GOT3 (cell line): ENCODE results near the gene FANK1.

ENCODE experiments used
- DNase-seq: peaks from one replicate; lab custom pipeline; 2025; ENCODE audit warnings: mixed read lengths; lab: John Stamatoyannopoulos, UW

The FANK1 gene

DNA sequence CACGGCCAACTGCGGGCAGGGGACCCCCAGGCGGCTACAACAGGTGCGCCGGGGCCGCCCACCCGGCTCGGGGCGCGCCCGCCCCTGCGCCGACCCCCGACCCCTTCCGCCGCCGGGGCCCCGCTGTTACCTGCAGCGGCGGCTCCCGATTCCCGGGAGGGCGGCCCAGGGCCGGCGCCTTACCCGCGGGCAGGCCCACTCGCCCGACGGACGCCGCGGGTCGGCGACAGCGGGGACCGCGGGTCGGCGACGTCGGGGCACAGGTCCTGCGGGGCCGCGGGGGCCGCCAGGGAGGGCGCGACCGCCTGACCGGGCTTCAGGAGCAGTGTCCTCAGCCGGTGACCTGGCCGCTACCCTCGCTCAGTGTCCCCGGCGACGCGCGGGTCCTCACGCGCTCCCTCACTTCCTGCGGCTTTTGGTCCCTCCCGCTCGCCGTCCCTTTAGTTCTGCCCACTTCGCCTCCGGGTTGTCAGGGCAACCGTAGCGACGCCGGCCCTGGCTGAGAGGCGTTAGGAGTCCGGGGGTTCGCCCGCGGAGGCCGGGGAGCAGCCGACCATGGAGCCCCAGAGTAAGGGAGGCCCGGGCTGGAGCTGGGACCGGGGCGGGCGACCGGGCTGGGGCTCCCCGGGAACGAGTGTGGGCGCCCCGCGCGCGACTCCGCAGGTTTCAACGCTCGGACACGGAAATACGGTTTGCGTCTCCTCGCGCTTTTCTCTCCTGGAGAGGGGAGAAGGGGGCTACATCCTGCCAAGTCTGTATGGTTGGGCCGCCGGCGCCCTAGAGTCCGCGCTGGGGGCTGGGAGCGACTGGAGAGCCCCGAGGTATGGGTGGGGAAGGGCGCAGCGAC is at the start of gene FANK1:
FANK1 (plus strand) TSS at position 477 of the 847 bp plus-strand sequence; CDS start at position 556, 79 bp downstream.
- peak; percentile 26 for DNase-seq

- DNase-seq, result no peak
These were observed 49.5 kb upstream of the FANK1 start for GRCh38 chr10:125846894-125847293.

GRCh38 chr10:125848371-125848770 is 48.0 kb upstream of the FANK1 start:
- DNase-seq, result no peak

- no peak for DNase-seq
These were observed 47.5 kb upstream of the FANK1 start for GRCh38 chr10:125848857-125849256.

DNA sequence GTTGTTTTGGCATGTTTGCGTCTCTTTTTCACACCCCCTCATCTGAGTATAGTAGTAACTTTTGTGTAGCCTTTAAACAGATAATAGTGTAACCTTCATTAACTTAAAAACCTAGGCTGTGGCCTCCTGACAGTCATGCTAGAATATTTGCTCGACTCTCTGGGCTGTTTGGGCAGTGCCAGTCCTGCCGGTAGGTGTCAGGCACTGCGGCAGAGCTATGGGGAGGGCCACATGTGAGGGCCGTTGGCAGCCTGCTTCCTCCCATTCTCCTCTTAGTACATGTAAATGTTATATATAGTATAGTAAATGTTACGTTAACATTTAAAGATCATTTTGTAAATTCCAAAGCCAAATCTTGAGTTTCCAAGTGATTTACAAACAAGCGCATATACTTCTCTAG is 46.9 kb upstream of the FANK1 start:
- no peak for DNase-seq

DNA sequence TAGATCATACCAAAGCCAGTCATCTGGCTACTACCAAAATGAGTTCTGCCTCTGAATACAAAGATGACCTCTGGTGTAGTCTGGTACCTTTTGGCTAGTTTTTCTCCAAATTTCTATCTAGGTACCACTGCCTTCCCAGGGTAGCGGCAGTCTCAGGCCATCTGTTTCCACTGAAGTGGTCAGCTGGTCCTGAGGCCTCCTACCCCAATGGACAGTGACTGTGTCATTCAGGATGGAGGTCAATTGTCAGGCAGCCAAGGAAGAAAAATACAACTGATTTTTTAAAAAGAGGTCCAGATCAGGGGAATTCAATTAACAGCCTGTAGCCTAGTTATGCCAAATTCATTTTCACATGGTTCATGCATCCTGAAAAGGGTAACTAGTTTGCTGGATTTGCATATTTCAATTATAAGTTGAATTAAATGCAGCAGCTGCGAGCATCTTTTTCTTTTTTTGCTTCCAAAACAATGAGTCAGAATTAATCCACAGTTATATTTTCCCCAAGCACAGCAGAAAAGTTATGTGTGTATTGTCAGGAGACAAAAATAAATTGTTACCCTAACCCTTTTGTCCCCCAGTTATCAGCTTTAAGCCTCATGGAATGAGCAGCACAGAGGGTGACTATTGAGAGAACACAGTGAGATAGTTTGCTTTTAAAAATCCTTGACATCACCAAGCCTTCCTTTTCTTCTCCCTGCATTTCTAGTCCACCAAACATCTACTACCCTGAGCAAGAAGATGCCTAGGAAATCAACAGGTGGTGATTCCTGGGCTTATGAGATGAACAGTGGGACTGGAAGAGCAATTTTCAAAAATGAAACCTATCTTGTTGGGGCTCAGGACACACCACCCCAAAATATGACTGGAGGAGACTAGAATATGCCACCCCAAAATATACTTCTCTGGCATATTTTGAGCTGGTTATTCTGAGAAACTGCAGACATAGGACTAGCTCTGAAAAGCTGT is 45.3 kb upstream of the FANK1 start:
- DNase-seq, result no peak

DNA sequence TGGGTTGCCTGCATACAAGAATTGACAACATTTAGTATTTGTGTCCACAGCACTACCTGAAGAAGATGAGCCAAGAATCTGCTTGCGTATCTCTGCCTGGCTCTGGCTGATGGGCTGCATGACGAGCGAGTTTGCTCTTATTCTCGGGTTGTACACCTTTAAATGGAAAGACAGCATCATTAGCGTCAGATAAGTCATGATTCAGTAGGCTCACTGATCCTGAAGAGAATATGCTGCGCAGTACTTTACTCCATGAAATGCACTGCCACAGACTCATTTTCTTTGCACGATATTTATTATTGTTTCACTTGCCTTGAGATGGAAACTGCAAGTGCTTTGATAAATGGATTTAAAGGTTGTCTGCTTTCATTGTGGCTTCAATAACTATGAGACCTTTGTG is 43.9 kb upstream of the FANK1 start:
- no peak for DNase-seq

GRCh38 chr10:125857185-125857760 is 39.1 kb upstream of the FANK1 start:
- DNase-seq, result no peak

DNA sequence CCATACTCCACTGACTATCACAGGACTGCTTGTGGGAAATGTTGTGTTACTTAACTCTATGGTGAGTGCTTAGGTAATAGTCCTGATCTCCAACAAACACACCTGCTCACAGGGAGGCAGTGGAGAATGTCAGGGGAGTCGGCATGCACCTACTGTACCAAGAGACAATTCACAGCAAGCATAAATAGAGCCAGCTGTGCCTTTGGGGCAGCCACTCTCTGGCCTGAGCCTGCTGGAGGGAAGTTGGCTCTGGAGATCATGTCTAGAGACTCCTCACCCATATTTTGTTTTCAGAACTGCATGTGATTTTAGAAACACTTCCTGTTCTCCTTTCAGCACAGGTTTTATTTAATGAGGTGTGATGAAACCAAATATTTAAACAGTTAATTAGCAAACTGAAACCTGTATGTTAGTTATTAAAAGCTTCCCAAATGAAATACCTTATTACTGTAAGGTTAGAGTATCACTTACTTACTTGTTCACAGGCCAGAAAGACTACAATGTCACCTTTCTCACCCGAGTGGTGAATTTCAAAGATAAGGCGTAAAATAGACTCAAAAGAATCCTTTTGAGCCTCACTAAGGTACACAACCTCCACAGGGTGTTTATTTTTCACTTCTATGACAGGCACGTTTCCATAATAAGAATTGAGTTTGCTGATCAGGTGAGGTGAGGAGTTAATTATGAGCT is 37.1 kb upstream of the FANK1 start:
- DNase-seq, result no peak

DNA sequence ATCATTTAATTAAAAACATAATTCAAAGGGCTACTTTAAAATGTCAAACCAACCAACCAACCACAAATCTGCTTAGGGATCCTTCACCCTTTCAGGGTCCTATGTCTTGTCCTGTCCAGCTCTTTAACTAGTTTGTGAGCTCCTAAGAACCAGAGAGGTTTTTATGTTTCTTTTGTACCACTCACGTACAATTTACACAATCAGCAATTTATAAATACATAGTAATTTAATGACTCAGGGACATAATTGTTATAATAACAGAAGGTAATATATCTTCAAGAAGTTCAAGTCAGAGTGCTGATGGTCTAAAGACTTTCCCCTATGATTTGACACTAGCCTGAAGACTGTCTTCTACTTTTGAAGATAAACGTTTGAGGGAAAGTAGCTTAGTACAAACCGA is 31.2 kb upstream of the FANK1 start:
- DNase-seq, result no peak

DNA sequence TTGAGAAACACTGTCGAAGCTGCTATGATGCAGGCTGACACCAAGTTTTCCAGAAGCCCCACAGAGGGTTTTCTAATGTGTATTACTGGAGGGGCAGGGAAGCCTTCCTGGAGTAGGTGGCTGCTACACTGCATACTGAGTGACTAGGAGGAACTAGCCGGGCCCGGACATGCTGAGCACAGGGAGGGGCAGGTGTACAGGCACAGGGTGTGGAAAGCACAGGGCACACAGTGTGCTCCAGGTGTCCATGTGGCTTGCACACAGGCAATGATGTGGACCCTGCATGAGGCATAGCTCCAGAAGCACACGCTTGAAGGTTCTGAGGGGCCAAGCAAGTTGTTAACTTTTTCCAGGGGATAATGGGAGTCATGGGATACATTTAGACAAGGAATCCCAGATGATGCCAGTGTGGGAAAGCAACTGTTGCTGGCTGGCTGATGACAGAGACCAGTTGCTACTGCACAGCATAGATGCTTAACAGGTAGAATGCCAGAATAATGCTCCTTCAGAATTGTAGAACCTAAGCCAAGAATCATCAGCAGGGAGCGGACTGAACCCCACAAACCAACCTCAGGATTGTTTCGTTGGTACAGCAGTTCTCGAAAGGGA is 29.8 kb upstream of the FANK1 start:
- DNase-seq, result no peak

DNA sequence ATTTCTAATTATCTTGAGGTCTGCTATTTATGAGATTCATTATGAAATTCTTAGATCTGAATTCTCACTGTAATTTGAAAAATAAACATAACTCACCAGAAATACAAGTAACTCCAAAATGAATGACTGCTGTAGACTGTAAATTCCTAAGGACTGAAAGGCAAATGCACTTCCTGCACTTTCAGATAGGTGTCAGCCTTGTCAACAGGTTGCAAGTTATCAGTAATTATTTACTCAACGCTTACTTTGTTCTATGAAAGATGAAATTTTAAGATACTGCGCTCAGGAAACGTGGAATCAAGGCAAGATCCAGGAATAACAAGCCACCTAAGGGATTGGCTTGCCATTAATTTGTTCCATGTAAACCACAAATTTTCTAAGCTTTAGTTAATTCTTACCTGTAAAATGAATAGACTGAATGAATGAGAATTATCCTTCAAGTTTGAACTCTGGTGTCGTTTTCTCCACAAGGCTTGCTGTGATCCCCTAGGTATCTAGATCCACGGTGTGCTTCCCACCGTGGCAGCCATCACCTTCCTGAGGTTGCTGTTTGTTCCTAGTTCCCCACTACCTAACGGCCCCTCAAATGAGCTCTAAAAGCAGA is 27.9 kb upstream of the FANK1 start:
- DNase-seq, result no peak

DNA sequence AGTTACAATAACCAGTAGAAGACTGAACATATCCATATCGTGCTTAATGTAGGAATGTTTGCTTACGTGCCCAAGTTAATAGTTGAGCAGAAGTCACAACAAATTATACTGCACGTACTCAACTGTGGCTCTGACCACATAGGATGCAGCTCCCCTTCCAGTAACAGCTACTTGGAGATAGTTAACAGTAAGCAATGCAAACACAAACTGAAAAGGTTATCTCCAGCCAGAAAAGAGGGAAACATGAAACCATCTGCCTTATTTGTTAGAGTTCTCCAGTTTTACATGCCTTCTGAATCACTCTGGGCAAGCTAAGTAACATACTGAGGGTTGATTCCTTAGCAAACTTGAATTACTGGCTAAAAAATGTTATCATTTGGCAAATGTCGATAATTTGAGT is 25.0 kb upstream of the FANK1 start:
- no peak for DNase-seq

GRCh38 chr10:125878957-125879835 is 17.2 kb upstream of the FANK1 start:
- peak; percentile 11 for DNase-seq

- DNase-seq, result no peak
These were observed 15.6 kb upstream of the FANK1 start for GRCh38 chr10:125880719-125881118.

GRCh38 chr10:125881192-125881591 is 15.2 kb upstream of the FANK1 start, which contains the start of gene DHX32:
DHX32 (minus strand) TSS chr10:125881292; CDS start chr10:125880824, 468 bp downstream.
- DNase-seq, result no peak

GRCh38 chr10:125882596-125882995 is 13.8 kb upstream of the FANK1 start:
- no peak for DNase-seq

GRCh38 chr10:125883211-125883610 is 13.2 kb upstream of the FANK1 start:
- no peak for DNase-seq

DNA sequence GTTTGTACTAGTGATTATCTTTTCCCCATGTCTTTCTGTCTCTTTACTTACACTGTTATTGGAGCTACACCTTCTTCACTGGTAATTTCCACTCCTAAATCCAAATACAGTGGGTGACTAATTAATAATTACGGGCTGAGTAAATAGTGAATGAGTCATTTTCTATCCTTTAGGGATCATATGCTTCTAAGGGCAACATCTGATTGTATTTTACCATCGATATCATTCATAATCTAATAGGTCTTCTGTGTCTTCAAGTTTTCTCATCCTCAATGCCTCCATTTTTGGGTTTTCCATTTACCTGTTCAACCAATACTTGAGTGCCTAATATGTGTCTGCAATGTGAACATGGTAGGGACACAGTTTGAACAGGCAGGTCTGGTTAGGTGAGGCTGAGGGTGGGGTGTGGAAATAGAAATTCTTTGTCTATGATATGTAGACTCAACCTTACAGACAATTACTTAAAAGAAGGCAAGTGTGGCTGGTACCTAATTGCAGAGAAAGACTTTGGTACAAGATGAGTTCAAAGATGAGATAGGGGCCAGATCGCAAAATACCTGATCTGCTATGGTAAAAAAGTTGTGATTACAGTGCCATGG is 9.4 kb upstream of the FANK1 start:
- no peak for DNase-seq
